Head of caudate nucleus (tissue), 42 donors: ENCODE measurements around the gene CDH13.

Experiments
- DNase-seq, 42 donors: peaks; one replicate each; pipeline versions ENCODE4 v3.0.0 to v3.0.0-alpha.2; 2020 to 2021; ENCODE audit warnings: mixed read lengths in 7 of 42
- intact Hi-C: fragments of 100-400 bp; cut with DNase I; formaldehyde crosslinking; loops from one replicate; pipeline ENCODE4 v1.15.0; 2022

The CDH13 gene

GRCh38 chr16:82623241-82623640, 3.5 kb upstream of the CDH13 start:
- DNase-seq = no peak
- intact Hi-C loops = no loop called here

GRCh38 chr16:82625066-82625968, 1.5 kb upstream of the CDH13 start:
- DNase-seq = no peak
- intact Hi-C loops = no loop called here

- intact Hi-C loops = no loop called here
Measured at GRCh38 chr16:82628088-82628423, 1.3 kb downstream of the CDH13 start.

GRCh38 chr16:82628711-82629110, 1.9 kb downstream of the CDH13 start:
- intact Hi-C loops = no loop called here
- DNase-seq = no peak

More at GRCh38 chr16:82628088-82628423, 1.3 kb downstream of the CDH13 start:
- DNase-seq = no peak

GRCh38 chr16:82629441-82630027, 2.8 kb downstream of the CDH13 start:
- intact Hi-C loops = no loop called here
- DNase-seq = no peak

- intact Hi-C loops = no loop called here
Measured at GRCh38 chr16:82630219-82630618, 3.5 kb downstream of the CDH13 start.

GRCh38 chr16:82630688-82631087, 3.9 kb downstream of the CDH13 start:
- DNase-seq = peak in 2 of 42 donors; percentile 20 to 26
- intact Hi-C loops = no loop called here

More at GRCh38 chr16:82630219-82630618, 3.5 kb downstream of the CDH13 start:
- DNase-seq = no peak

- peak in 14 of 42 donors; percentile 11 to 47 (median 26) for DNase-seq
Measured at GRCh38 chr16:82631701-82632685, 5.2 kb downstream of the CDH13 start.

GRCh38 chr16:82633964-82634600, 7.3 kb downstream of the CDH13 start:
- peak; percentile 47 to 90 (median 77) for DNase-seq
- intact Hi-C loops = no loop called here

More at GRCh38 chr16:82631701-82632685, 5.2 kb downstream of the CDH13 start:
- intact Hi-C loops = no loop called here

- DNase-seq = no peak
- intact Hi-C loops = no loop called here
Measured at GRCh38 chr16:82634955-82635610, 8.3 kb downstream of the CDH13 start.

- no peak for DNase-seq
- intact Hi-C loops = no loop called here
Measured at GRCh38 chr16:82636485-82636884, 9.7 kb downstream of the CDH13 start.

GRCh38 chr16:82636958-82637357, 10.2 kb downstream of the CDH13 start:
- intact Hi-C loops = no loop called here
- no peak for DNase-seq

- intact Hi-C loops = no loop called here
- DNase-seq = no peak
Measured at GRCh38 chr16:82638095-82638798, 11.5 kb downstream of the CDH13 start.

GRCh38 chr16:82639263-82639662, 12.5 kb downstream of the CDH13 start:
- no peak for DNase-seq
- intact Hi-C loops = no loop called here

- intact Hi-C loops = no loop called here
Measured at GRCh38 chr16:82639666-82640336, 13.0 kb downstream of the CDH13 start.

GRCh38 chr16:82641336-82641984, 14.7 kb downstream of the CDH13 start:
- intact Hi-C loops = no loop called here
- DNase-seq = no peak

More at GRCh38 chr16:82639666-82640336, 13.0 kb downstream of the CDH13 start:
- DNase-seq = peak; percentile 30 to 87 (median 63)

- no peak for DNase-seq
- intact Hi-C loops = no loop called here
Measured at GRCh38 chr16:82643136-82643535, 16.4 kb downstream of the CDH13 start.
